ENCODE results near the gene LINGO1.

GRCh38 chr15:77606142-77607034, 26.3 kb downstream of the LINGO1 start:
- TF ChIP-seq GATA2 (IDR thresholded peaks at IDR 0.05; ENCODE audit: low read depth, low read length) (no peak), GATA3 (IDR thresholded peaks at IDR 0.05; ENCODE audit: low read depth, low read length) (no peak)

Measured in SH-SY5Y (cell line).